ENCODE data around the gene ASF1A.

DNA sequence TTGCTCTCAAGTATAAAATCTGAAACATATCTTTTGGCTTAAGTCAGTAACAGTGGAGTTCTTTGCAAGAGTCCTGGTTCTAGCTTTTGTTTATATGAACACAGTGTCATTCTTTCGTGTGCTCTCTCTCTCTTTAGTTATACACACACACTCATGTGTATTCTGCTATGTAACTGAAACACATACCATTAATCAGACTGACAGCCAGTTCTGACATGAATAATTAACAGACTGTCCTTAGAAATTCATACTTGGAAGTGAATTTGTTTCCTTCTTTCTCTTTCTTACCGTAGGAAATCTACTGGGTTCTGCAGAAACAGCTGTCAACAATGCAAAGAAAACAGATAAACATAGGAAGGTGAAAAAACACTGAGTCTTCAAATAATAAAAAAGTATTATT lies 38.5 kb downstream of the ASF1A start:
- TF ChIP-seq EZH2 (IDR thresholded peaks at IDR 0.05; ENCODE audit: insufficient read depth, poor library complexity, severe bottlenecking) (no peak), EZH2phosphoT487 (IDR thresholded peaks at IDR 0.05; ENCODE audit: insufficient read depth, low read depth) (no peak)

Data from GM23248 (cell line).